H1 (cell line): ENCODE results near the gene ACOT7. TPM values are rescaled to one million over a fixed set of nuclear protein-coding genes. Genes with fewer than 3 reads are reported as not detected.

ENCODE experiments used
- PHF8 ChIP-seq: fragments of 200-600 bp; sonication (generic); conservative IDR thresholded peaks from 2 replicates; pipeline ENCODE4 v1.7.1; 2012; ENCODE audit warnings: low read depth, mild to moderate bottlenecking, inconsistent platforms, low read length, moderate library complexity
- polyA plus RNA-seq, 7 experiments: library from polyadenylated mRNA; depleted of rRNA in 3 of 7; stranded (reverse) in 5 of 7; unstranded in 2 of 7; fragments of >200 nt in 5 of 7; fragments of 200-250 nt in 2 of 7; gene quantifications; 1 replicate in 5 of 7; 2 replicates in 1 of 7; 4 replicates in 1 of 7; pipeline versions ENCODE4 v1.2.1 to v1.2.3, GENCODE V29; 2011 to 2013; ENCODE audit warnings: missing spikeins in 2 of 7, mixed read lengths in 2 of 7
- total RNA-seq: library from RNA; stranded (reverse); fragmentation: NEBNext Ultra II Directional; extraction: Animal tissue kit (Norgen Biotek cat#: 25700); gene quantifications from 2 replicates; pipeline ENCODE4 v1.2.1, GENCODE V29; 2021

The ACOT7 gene
- total and polyA plus RNA-seq, 2 of the 8 experiments (the other 6 are each of a cell fraction or from before 2014, with no cell fraction given), result 151 to 214 TPM

- TF ChIP-seq PHF8, result no peak
Observed at GRCh38 chr1:6267686-6268322, 125.8 kb downstream of the ACOT7 start (continued).
